ENCODE data around the gene THSD4. TPM values are rescaled to one million over a fixed set of nuclear protein-coding genes. Genes with fewer than 3 reads are reported as not detected.

The THSD4 gene
- total and polyA plus RNA-seq, 2 of the 8 experiments (the other 6 are each of a cell fraction or from before 2014, with no cell fraction given) = 2.5 to 6.2 TPM

DNA sequence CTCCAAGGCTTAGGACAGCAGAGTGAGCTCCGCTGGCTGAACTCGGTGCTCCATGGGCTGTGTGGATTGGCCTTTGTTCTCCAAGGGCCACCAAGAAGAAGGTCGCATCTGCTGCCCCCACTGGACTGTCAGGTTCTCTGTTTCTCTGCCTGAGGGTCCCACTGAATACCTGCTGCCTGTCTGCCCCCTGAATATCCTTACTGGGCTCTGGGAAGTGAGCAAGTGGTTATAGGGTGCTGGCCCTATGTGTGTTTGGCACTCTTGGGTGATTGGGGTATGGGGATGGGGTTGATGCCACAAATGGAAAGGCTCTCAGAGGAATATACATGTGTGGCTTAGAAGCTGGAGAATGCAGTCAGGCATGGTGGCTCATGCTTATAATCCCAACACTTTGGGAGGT, 82.3 kb downstream of the THSD4 start:
- FAIRE-seq (no peak), DNase-seq (ENCODE audit: low read depth in 1 of 2, low spot score in 2 of 2) (no peak)
- Histone ChIP-seq H3K36me3 (ENCODE audit: control insufficient read depth in 2 of 4, insufficient read depth in 4 of 4, low read length in 3 of 4) (no peaks in the 10 kb centered on the region; a peak in 1 of 8 replicates), H3K18ac (ENCODE audit: extremely low read depth, low read length) (no peak overlapping the region), H3K23ac (ENCODE audit: insufficient read length) (no peak overlapping the region), H2BK120ac (replicated peaks; ENCODE audit: low read depth, low read length) (no peak overlapping the region), H2AK5ac (ENCODE audit: low read depth, low read length) (no peak overlapping the region), H4K20me1 (replicated peaks in 1 of 2; ENCODE audit: control insufficient read depth in 1 of 2, insufficient read depth in 2 of 2, low read length in 2 of 2) (peaks cover 0 to 5% of the 10 kb centered on the region in 2 experiments), H3K27me3 (replicated peaks in 1 of 4; ENCODE audit: control insufficient read depth in 3 of 4, extremely low read depth in 1 of 4, insufficient read depth in 3 of 4, low read length in 3 of 4) (peaks cover 0 to 4% (median under 1%) of the 10 kb centered on the region in 4 experiments; a peak in 2 of 7 replicates), H2AFZ (ENCODE audit: low read length) (no peak overlapping the region), H3K56ac (replicated peaks; ENCODE audit: insufficient read length, low read depth, low read length) (no peak overlapping the region), H3K4me2 (ENCODE audit: insufficient read depth in 1 of 2, low read depth in 2 of 2, low read length in 2 of 2) (no peak overlapping the region), H3K9ac (replicated peaks in 1 of 4; ENCODE audit: extremely low read depth in 1 of 4, low read depth in 3 of 4, low read length in 3 of 4) (no peak overlapping the region), H3K14ac (ENCODE audit: insufficient read length) (no peak overlapping the region), H2BK15ac (ENCODE audit: low read length) (no peak overlapping the region), H3K9me3 (ENCODE audit: insufficient read depth in 2 of 2, low read depth in 1 of 2, low read length in 1 of 2) (no peaks in the 10 kb centered on the region), H3K4me1 (replicated peaks in 1 of 4; ENCODE audit: control insufficient read depth in 3 of 4, insufficient read depth in 4 of 4, low read length in 3 of 4) (peaks cover 2 to 9% (median 7%) of the 10 kb centered on the region in 4 experiments; a peak in 6 of 7 replicates), H4K5ac (ENCODE audit: insufficient read length, low read depth, low read length) (no peak overlapping the region), H3K23me2 (ENCODE audit: low read depth, low read length) (peaks cover 6% of the 10 kb centered on the region; the same call in 1 of the 2 replicates), H2BK5ac (ENCODE audit: low read depth, low read length) (no peak overlapping the region), H3K4ac (replicated peaks; ENCODE audit: insufficient read length, low read depth, low read length) (no peak overlapping the region), H3K4me3 (ENCODE audit: extremely low read depth in 1 of 4, insufficient read depth in 2 of 4, low read depth in 3 of 4, low read length in 4 of 4) (no peak overlapping the region), H4K91ac (replicated peaks; ENCODE audit: insufficient read length, low read length) (peak overlapping the region; percentile 16), H3K79me1 (ENCODE audit: low read depth, low read length) (peaks cover 5% of the 10 kb centered on the region), H3K79me2 (ENCODE audit: control insufficient read depth in 1 of 2, insufficient read depth in 2 of 2, low read length in 2 of 2) (no peaks in the 10 kb centered on the region), H2BK12ac (ENCODE audit: low read depth, low read length) (no peak overlapping the region; the same call in 1 of the 2 replicates), H4K8ac (ENCODE audit: extremely low read depth, insufficient read depth, low read length) (no peak overlapping the region; the same call in 1 of the 2 replicates), H3K27ac (ENCODE audit: low read depth, low read length) (no peak overlapping the region), H2BK20ac (ENCODE audit: low read length) (no peak overlapping the region)
- ChIA-PET POLR2A (ENCODE audit: partially characterized antibody) (interaction anchor here (1.2 kb wide), 1 partner anchor 192 kb away, joined by 3 read pairs; no protein-coding TSS in a partner anchor), CTCF (ENCODE audit: partially characterized antibody) (interaction anchor here (0.8 to 2.6 kb wide), 7 partner anchors 9 to 247 kb away, joined by 3 to 12 read pairs (median 4); no protein-coding TSS in a partner anchor)
- TF ChIP-seq SUZ12 (IDR thresholded peaks at IDR 0.05; ENCODE audit: low read length) (no peak), ZNF274 (IDR thresholded peaks at IDR 0.05; ENCODE audit: borderline replicate concordance, extremely low read depth, low read length) (no peak), NANOG (IDR thresholded peaks at IDR 0.05; ENCODE audit: insufficient read depth, low read depth, low read length, poor library complexity, severe bottlenecking) (no peak), EP300 (IDR thresholded peaks at IDR 0.05; ENCODE audit: borderline replicate concordance in 1 of 2, low read depth in 2 of 2, low read length in 2 of 2) (no peak), HDAC6 (IDR thresholded peaks at IDR 0.05; ENCODE audit: low read depth, low read length) (no peak), KDM5A (IDR thresholded peaks at IDR 0.05; ENCODE audit: low read length) (no peak)
- TF ChIP-seq, protein P1, sequence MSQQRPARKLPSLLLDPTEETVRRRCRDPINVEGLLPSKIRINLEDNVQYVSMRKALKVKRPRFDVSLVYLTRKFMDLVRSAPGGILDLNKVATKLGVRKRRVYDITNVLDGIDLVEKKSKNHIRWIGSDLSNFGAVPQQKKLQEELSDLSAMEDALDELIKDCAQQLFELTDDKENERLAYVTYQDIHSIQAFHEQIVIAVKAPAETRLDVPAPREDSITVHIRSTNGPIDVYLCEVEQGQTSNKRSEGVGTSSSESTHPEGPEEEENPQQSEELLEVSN (IDR thresholded peaks at IDR 0.05) = no peak
- WGBS, 2 experiments (ENCODE audit: extremely low coverage in 1 of 2, insufficient coverage in 1 of 2, insufficient read length in 1 of 2, insufficient replicate concordance in 2 of 2, low coverage in 1 of 2, low lambda C conversion rate in 2 of 2, missing lambda C conversion rate in 1 of 2) = 93% methylated on average over 3 of the region's 3 CpGs; no CpG with 5 or more reads in 1 of the 2 experiments

All from H1 (cell line).